Measurements from ENCODE around the gene UPK3BL1. TPM values are rescaled to one million over a fixed set of nuclear protein-coding genes. Genes with fewer than 3 reads are reported as not detected.
"Not testable (repeated sequence)": the region's sequence is repeated elsewhere in the genome, so short reads cannot be mapped to it uniquely, and the experiment has no call there.

Gene UPK3BL1
- total and polyA plus RNA-seq, 2 of the 8 experiments (the other 6 are each of a cell fraction or from before 2014, with no cell fraction given), result 6.4 to 16.1 TPM

GRCh38 chr7:102680780-102681179 is 38.2 kb upstream of the UPK3BL1 start:
- H3K9ac ChIP-seq (replicated peaks in 1 of 4; ENCODE audit: extremely low read depth in 1 of 4, low read depth in 3 of 4, low read length in 3 of 4); H3K4me1 ChIP-seq (replicated peaks in 1 of 4; ENCODE audit: control insufficient read depth in 3 of 4, insufficient read depth in 4 of 4, low read length in 3 of 4); H3K4me3 ChIP-seq (ENCODE audit: extremely low read depth in 1 of 4, insufficient read depth in 2 of 4, low read depth in 3 of 4, low read length in 4 of 4); POLR2A ChIA-PET (ENCODE audit: partially characterized antibody); H4K5ac ChIP-seq (ENCODE audit: insufficient read length, low read depth, low read length); H3K14ac ChIP-seq (ENCODE audit: insufficient read length); H2BK20ac ChIP-seq (ENCODE audit: low read length); H2BK120ac ChIP-seq (replicated peaks; ENCODE audit: low read depth, low read length); H3K56ac ChIP-seq (replicated peaks; ENCODE audit: insufficient read length, low read depth, low read length); H2BK15ac ChIP-seq (ENCODE audit: low read length); H3K4me2 ChIP-seq (ENCODE audit: insufficient read depth in 1 of 2, low read depth in 2 of 2, low read length in 2 of 2); H2BK12ac ChIP-seq (ENCODE audit: low read depth, low read length); H3K4ac ChIP-seq (replicated peaks; ENCODE audit: insufficient read length, low read depth, low read length); H3K79me2 ChIP-seq (ENCODE audit: control insufficient read depth in 1 of 2, insufficient read depth in 2 of 2, low read length in 2 of 2); H3K27ac ChIP-seq (ENCODE audit: low read depth, low read length); DNase-seq (ENCODE audit: low read depth in 1 of 2, low spot score in 2 of 2); H3K18ac ChIP-seq (ENCODE audit: extremely low read depth, low read length); H4K8ac ChIP-seq (ENCODE audit: extremely low read depth, insufficient read depth, low read length); H2AK5ac ChIP-seq (ENCODE audit: low read depth, low read length); H4K91ac ChIP-seq (replicated peaks; ENCODE audit: insufficient read length, low read length); H3K36me3 ChIP-seq (ENCODE audit: control insufficient read depth in 2 of 4, insufficient read depth in 4 of 4, low read length in 3 of 4); FAIRE-seq; H3K9me3 ChIP-seq (ENCODE audit: insufficient read depth in 2 of 2, low read depth in 1 of 2, low read length in 1 of 2); H2BK5ac ChIP-seq (ENCODE audit: low read depth, low read length); H4K20me1 ChIP-seq (replicated peaks in 1 of 2; ENCODE audit: control insufficient read depth in 1 of 2, insufficient read depth in 2 of 2, low read length in 2 of 2); H3K23ac ChIP-seq (ENCODE audit: insufficient read length); H2AFZ ChIP-seq (ENCODE audit: low read length); H3K79me1 ChIP-seq (ENCODE audit: low read depth, low read length); H3K23me2 ChIP-seq (ENCODE audit: low read depth, low read length); H3K27me3 ChIP-seq (replicated peaks in 1 of 4; ENCODE audit: control insufficient read depth in 3 of 4, extremely low read depth in 1 of 4, insufficient read depth in 3 of 4, low read length in 3 of 4); CTCF ChIA-PET (ENCODE audit: partially characterized antibody): not testable (repeated sequence)
- WGBS, 2 experiments (ENCODE audit: extremely low coverage in 1 of 2, insufficient coverage in 1 of 2, insufficient read length in 1 of 2, insufficient replicate concordance in 2 of 2, low coverage in 1 of 2, low lambda C conversion rate in 2 of 2, missing lambda C conversion rate in 1 of 2), result no CpG with 5 or more reads among the region's 5 CpGs

- H3K4me2 ChIP-seq (ENCODE audit: insufficient read depth in 1 of 2, low read depth in 2 of 2, low read length in 2 of 2); H3K36me3 ChIP-seq (ENCODE audit: control insufficient read depth in 2 of 4, insufficient read depth in 4 of 4, low read length in 3 of 4); H4K5ac ChIP-seq (ENCODE audit: insufficient read length, low read depth, low read length); H3K79me1 ChIP-seq (ENCODE audit: low read depth, low read length); H3K4ac ChIP-seq (replicated peaks; ENCODE audit: insufficient read length, low read depth, low read length); H3K18ac ChIP-seq (ENCODE audit: extremely low read depth, low read length); H4K20me1 ChIP-seq (replicated peaks in 1 of 2; ENCODE audit: control insufficient read depth in 1 of 2, insufficient read depth in 2 of 2, low read length in 2 of 2); H3K14ac ChIP-seq (ENCODE audit: insufficient read length); H3K4me1 ChIP-seq (replicated peaks in 1 of 4; ENCODE audit: control insufficient read depth in 3 of 4, insufficient read depth in 4 of 4, low read length in 3 of 4); H2BK5ac ChIP-seq (ENCODE audit: low read depth, low read length); H2BK12ac ChIP-seq (ENCODE audit: low read depth, low read length); H4K8ac ChIP-seq (ENCODE audit: extremely low read depth, insufficient read depth, low read length); FAIRE-seq; H2BK120ac ChIP-seq (replicated peaks; ENCODE audit: low read depth, low read length); DNase-seq (ENCODE audit: low read depth in 1 of 2, low spot score in 2 of 2); H2BK20ac ChIP-seq (ENCODE audit: low read length); H3K9me3 ChIP-seq (ENCODE audit: insufficient read depth in 2 of 2, low read depth in 1 of 2, low read length in 1 of 2); POLR2A ChIA-PET (ENCODE audit: partially characterized antibody); H3K27ac ChIP-seq (ENCODE audit: low read depth, low read length); H2AK5ac ChIP-seq (ENCODE audit: low read depth, low read length); H3K9ac ChIP-seq (replicated peaks in 1 of 4; ENCODE audit: extremely low read depth in 1 of 4, low read depth in 3 of 4, low read length in 3 of 4); H3K27me3 ChIP-seq (replicated peaks in 1 of 4; ENCODE audit: control insufficient read depth in 3 of 4, extremely low read depth in 1 of 4, insufficient read depth in 3 of 4, low read length in 3 of 4); H2AFZ ChIP-seq (ENCODE audit: low read length); H3K79me2 ChIP-seq (ENCODE audit: control insufficient read depth in 1 of 2, insufficient read depth in 2 of 2, low read length in 2 of 2); H3K56ac ChIP-seq (replicated peaks; ENCODE audit: insufficient read length, low read depth, low read length); H4K91ac ChIP-seq (replicated peaks; ENCODE audit: insufficient read length, low read length); H3K23me2 ChIP-seq (ENCODE audit: low read depth, low read length); H2BK15ac ChIP-seq (ENCODE audit: low read length); CTCF ChIA-PET (ENCODE audit: partially characterized antibody); H3K23ac ChIP-seq (ENCODE audit: insufficient read length); H3K4me3 ChIP-seq (ENCODE audit: extremely low read depth in 1 of 4, insufficient read depth in 2 of 4, low read depth in 3 of 4, low read length in 4 of 4): not testable (repeated sequence)
- WGBS, 2 experiments (ENCODE audit: extremely low coverage in 1 of 2, insufficient coverage in 1 of 2, insufficient read length in 1 of 2, insufficient replicate concordance in 2 of 2, low coverage in 1 of 2, low lambda C conversion rate in 2 of 2, missing lambda C conversion rate in 1 of 2), result 83% methylated on average over 1 of the region's 2 CpGs; no CpG with 5 or more reads in 1 of the 2 experiments
Measured at GRCh38 chr7:102675545-102675944, 33.0 kb upstream of the UPK3BL1 start.

Data from H1 (cell line).